ENCODE data around the gene RANGAP1. TPM values are rescaled to one million over a fixed set of nuclear protein-coding genes. Genes with fewer than 3 reads are reported as not detected.
A peak's percentile ranks its signal among the peaks of the same experiment; 100 is the strongest.

RANGAP1 gene
- total and polyA plus RNA-seq, 2 of the 13 experiments (the other 11 are each of a cell fraction or from before 2014, with no cell fraction given) = 51.8 to 83.9 TPM

DNA sequence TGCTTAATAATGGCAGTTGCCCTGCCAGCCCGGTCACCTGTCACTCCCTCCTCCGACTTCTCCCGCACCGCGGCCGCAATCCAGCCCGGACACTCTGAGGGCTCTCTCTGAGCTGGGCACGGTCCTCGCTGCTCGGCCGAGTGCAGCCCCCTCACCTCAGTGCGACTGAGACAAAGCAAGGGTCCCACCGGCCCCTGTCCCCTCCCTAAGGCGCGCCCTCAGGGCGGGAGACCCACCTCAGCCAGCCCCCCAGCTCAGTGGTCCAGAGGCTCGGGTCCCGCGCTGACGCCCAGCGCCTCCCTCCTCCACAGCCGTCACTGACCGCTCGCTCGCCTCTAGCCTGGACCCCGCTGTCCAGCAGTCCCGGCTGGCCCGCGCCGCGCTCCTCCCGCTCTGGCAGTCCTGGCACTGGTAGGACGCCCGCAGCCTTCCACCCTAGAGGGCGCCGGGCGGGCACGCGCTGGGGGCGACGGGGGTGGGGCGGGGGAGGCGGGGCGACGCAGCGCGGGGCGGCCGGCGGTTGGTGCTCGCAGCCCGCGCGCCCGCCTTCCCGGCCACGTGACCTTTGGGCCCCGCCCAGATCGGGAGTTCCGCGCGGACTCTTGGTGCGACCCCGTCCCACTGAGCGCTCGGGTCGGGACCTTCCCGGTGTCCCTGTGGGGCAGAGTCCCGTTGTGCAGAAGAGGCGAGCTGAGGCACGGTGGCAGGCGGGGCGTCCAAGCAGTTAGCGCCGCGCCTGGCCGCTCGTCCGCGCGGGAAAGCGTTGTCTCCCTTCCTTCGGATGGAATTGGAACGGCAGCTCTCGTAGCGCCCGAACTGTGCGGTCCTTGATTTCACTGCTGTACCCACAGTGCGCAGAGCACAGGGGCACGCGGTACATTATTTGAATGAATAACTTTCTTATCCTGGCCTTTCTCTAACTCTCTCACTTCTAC, 88.7 kb downstream of the RANGAP1 start (continued):
- TF ChIP-seq ZBTB26 (CRISPR knock-in tag; IDR thresholded peaks at IDR 0.05; ENCODE audit: borderline replicate concordance) (peak; percentile 28; the same call in 1 of the 2 replicates), ZNF572 (CRISPR knock-in tag; IDR thresholded peaks at IDR 0.05) (no peak), CC2D1A (CRISPR knock-in tag; IDR thresholded peaks at IDR 0.05) (no peak), ZIK1 (CRISPR knock-in tag; IDR thresholded peaks at IDR 0.05; ENCODE audit: borderline replicate concordance, low read depth) (0 out of 2 replicates have a peak, but pooled peaks have one; percentile 51), STAT6 (CRISPR knock-in tag; IDR thresholded peaks at IDR 0.05; ENCODE audit: borderline replicate concordance) (no peak), ZNF841 (CRISPR knock-in tag; IDR thresholded peaks at IDR 0.05; ENCODE audit: borderline replicate concordance) (no peak), XBP1 (CRISPR knock-in tag; IDR thresholded peaks at IDR 0.05) (no peak), GATAD2A (CRISPR knock-in tag; IDR thresholded peaks at IDR 0.05) (no peak; the same call in 1 of the 2 replicates), ARNTL (CRISPR knock-in tag; IDR thresholded peaks at IDR 0.05) (peak; percentile 83; the same call in 1 of the 2 replicates), MTF1 (CRISPR knock-in tag; IDR thresholded peaks at IDR 0.05) (no peak), SRSF1 (optimal IDR thresholded peaks at IDR 0.05; ENCODE audit: low read depth, low read length) (peak; percentile 18), NCOA5 (CRISPR knock-in tag; IDR thresholded peaks at IDR 0.05) (no peak), MZF1 (CRISPR knock-in tag; IDR thresholded peaks at IDR 0.05; ENCODE audit: borderline replicate concordance) (no peak), BHLHE40 (IDR thresholded peaks at IDR 0.05; ENCODE audit: low read length) (peak; percentile 29; the same call in 1 of the 2 replicates), KDM5A (IDR thresholded peaks at IDR 0.05; ENCODE audit: borderline replicate concordance, low read length) (no peak), PAWR (CRISPR knock-in tag; IDR thresholded peaks at IDR 0.05; ENCODE audit: borderline replicate concordance) (no peak), TBP (CRISPR knock-in tag; IDR thresholded peaks at IDR 0.05) (no peak)
- TF ChIP-seq, protein P1, sequence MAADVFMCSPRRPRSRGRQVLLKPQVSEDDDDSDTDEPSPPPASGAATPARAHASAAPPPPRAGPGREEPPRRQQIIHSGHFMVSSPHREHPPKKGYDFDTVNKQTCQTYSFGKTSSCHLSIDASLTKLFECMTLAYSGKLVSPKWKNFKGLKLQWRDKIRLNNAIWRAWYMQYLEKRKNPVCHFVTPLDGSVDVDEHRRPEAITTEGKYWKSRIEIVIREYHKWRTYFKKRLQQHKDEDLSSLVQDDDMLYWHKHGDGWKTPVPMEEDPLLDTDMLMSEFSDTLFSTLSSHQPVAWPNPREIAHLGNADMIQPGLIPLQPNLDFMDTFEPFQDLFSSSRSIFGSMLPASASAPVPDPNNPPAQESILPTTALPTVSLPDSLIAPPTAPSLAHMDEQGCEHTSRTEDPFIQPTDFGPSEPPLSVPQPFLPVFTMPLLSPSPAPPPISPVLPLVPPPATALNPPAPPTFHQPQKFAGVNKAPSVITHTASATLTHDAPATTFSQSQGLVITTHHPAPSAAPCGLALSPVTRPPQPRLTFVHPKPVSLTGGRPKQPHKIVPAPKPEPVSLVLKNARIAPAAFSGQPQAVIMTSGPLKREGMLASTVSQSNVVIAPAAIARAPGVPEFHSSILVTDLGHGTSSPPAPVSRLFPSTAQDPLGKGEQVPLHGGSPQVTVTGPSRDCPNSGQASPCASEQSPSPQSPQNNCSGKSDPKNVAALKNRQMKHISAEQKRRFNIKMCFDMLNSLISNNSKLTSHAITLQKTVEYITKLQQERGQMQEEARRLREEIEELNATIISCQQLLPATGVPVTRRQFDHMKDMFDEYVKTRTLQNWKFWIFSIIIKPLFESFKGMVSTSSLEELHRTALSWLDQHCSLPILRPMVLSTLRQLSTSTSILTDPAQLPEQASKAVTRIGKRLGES (CRISPR knock-in tag; IDR thresholded peaks at IDR 0.05; ENCODE audit: borderline replicate concordance) = no peak
- TF ChIP-seq, protein P2, sequence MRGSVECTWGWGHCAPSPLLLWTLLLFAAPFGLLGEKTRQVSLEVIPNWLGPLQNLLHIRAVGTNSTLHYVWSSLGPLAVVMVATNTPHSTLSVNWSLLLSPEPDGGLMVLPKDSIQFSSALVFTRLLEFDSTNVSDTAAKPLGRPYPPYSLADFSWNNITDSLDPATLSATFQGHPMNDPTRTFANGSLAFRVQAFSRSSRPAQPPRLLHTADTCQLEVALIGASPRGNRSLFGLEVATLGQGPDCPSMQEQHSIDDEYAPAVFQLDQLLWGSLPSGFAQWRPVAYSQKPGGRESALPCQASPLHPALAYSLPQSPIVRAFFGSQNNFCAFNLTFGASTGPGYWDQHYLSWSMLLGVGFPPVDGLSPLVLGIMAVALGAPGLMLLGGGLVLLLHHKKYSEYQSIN (CRISPR knock-in tag; IDR thresholded peaks at IDR 0.05; ENCODE audit: borderline replicate concordance) = no peak
- TF ChIP-seq, protein P3, sequence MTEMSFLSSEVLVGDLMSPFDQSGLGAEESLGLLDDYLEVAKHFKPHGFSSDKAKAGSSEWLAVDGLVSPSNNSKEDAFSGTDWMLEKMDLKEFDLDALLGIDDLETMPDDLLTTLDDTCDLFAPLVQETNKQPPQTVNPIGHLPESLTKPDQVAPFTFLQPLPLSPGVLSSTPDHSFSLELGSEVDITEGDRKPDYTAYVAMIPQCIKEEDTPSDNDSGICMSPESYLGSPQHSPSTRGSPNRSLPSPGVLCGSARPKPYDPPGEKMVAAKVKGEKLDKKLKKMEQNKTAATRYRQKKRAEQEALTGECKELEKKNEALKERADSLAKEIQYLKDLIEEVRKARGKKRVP (CRISPR knock-in tag; IDR thresholded peaks at IDR 0.05) = no peak
